ENCODE data around the gene TIGD4. TPM values are rescaled to one million over a fixed set of nuclear protein-coding genes. Genes with fewer than 3 reads are reported as not detected.

Gene TIGD4
- total and polyA plus RNA-seq, 2 of the 13 experiments (the other 11 are each of a cell fraction or from before 2014, with no cell fraction given): 0.15 to 0.62 TPM

- TF ChIP-seq ZBTB21 (CRISPR knock-in tag; IDR thresholded peaks at IDR 0.05): no peak
- TF ChIP-seq TMF1 (CRISPR knock-in tag; IDR thresholded peaks at IDR 0.05; ENCODE audit: low read depth): no peak
- TF ChIP-seq ZNF883 (CRISPR knock-in tag; IDR thresholded peaks at IDR 0.05; ENCODE audit: not compliant biosample characterization): no peak
- TF ChIP-seq TFDP2 (CRISPR knock-in tag; IDR thresholded peaks at IDR 0.05): peak; percentile 74; the same call in 1 of the 2 replicates
- TF ChIP-seq ZMYM3 (CRISPR knock-in tag; IDR thresholded peaks at IDR 0.05): no peak
- no peak for TF ChIP-seq HMGXB3 (CRISPR knock-in tag; IDR thresholded peaks at IDR 0.05; ENCODE audit: borderline replicate concordance)
These were observed at the start of gene TIGD4, which contains the start of gene ARFIP1 (continued) for GRCh38 chr4:152779513-152780266.

GRCh38 chr4:152828122-152828521 is 48.6 kb upstream of the TIGD4 start:
- CTCF ChIA-PET (ENCODE audit: low intra/inter-chr PET ratio, low total read pairs): no interaction called here
- DNase-seq (ENCODE audit: low spot score): no peak
- no peak overlapping the region for H3K4me2 ChIP-seq (ENCODE audit: low read depth, low read length)
- no peaks in the 10 kb centered on the region for H4K20me1 ChIP-seq (ENCODE audit: insufficient read depth, low read length)
- no peak overlapping the region for H3K4me3 ChIP-seq (replicated peaks in 1 of 3; ENCODE audit: insufficient read depth in 1 of 3, low read depth in 2 of 3, low read length in 3 of 3)
- in situ Hi-C loops (cut with HindIII; ENCODE audit: extremely low pct_ligation_motif_present, low pct_unique_long_range_greater_than_20kb): no loop called here
- ATAC-seq: no peak
- H3K9ac ChIP-seq (ENCODE audit: insufficient read depth, low read depth, low read length): no peak overlapping the region
- no peaks in the 10 kb centered on the region for H3K9me3 ChIP-seq (ENCODE audit: low read length)
- H3K79me2 ChIP-seq (ENCODE audit: insufficient read depth, low read length): no peaks in the 10 kb centered on the region
- H3K4me1 ChIP-seq (ENCODE audit: insufficient read depth, low read length): no peaks in the 10 kb centered on the region
- H3K36me3 ChIP-seq (replicated peaks in 1 of 2; ENCODE audit: control insufficient read depth in 1 of 2, insufficient read depth in 2 of 2, low read length in 2 of 2): peaks cover 1 to 4% of the 10 kb centered on the region in 2 experiments; a peak in 2 of 5 replicates
- no peak overlapping the region for H2AFZ ChIP-seq (ENCODE audit: low read length)
- intact Hi-C loops (cut with micrococcal nuclease; ENCODE audit: unreplicated experiment): no loop called here
- no peak for TF ChIP-seq DMTF1 (CRISPR knock-in tag; IDR thresholded peaks at IDR 0.05)
- TF ChIP-seq ZNF7 (CRISPR knock-in tag; IDR thresholded peaks at IDR 0.05): peak; percentile 52
- no peak for TF ChIP-seq ZGPAT (CRISPR knock-in tag; IDR thresholded peaks at IDR 0.05)
- TF ChIP-seq NRL (CRISPR knock-in tag; IDR thresholded peaks at IDR 0.05; ENCODE audit: borderline replicate concordance): no peak
- no peak for FAIRE-seq
- WGBS (ENCODE audit: low lambda C conversion rate): 96% methylated on average over 1 of the region's 1 CpG
- H3K27ac ChIP-seq (ENCODE audit: extremely low read length, insufficient read depth, low read length): no peak overlapping the region
- no TSS peak for BruUV-seq (replicated peaks)
- no peaks in the 10 kb centered on the region for H3K27me3 ChIP-seq (ENCODE audit: control insufficient read depth in 1 of 2, insufficient read depth in 2 of 2, low read length in 2 of 2)
- POLR2A ChIA-PET: no interaction called here
